Measurements from ENCODE around the gene KIAA1586. TPM values are rescaled to one million over a fixed set of nuclear protein-coding genes. Genes with fewer than 3 reads are reported as not detected.
"Not testable (repeated sequence)": the region's sequence is repeated elsewhere in the genome, so short reads cannot be mapped to it uniquely, and the experiment has no call there.

Gene KIAA1586, protein sequence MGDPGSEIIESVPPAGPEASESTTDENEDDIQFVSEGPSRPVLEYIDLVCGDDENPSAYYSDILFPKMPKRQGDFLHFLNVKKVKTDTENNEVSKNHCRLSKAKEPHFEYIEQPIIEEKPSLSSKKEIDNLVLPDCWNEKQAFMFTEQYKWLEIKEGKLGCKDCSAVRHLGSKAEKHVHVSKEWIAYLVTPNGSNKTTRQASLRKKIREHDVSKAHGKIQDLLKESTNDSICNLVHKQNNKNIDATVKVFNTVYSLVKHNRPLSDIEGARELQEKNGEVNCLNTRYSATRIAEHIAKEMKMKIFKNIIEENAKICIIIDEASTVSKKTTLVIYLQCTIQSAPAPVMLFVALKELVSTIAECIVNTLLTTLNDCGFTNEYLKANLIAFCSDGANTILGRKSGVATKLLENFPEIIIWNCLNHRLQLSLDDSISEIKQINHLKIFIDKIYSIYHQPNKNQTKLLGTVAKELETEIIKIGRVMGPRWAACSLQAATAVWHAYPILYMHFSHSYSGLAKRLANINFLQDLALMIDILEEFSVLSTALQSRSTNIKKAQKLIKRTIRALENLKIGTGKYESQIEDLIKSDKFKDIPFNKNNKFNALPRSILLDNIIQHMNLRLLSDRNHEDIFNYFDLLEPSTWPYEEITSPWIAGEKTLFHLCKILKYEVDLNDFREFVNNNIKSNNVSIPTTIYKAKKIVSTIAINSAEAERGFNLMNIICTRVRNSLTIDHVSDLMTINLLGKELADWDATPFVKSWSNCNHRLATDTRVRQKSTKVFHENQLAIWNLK
- polyA plus RNA-seq (2014; cell fraction: cytosol; rRNA removed), result 18.6 and 19.0 TPM in 2 replicates
- polyA plus RNA-seq (2014; cell fraction: nucleus; rRNA removed), result 13.1 and 19.2 TPM in 2 replicates

DNA sequence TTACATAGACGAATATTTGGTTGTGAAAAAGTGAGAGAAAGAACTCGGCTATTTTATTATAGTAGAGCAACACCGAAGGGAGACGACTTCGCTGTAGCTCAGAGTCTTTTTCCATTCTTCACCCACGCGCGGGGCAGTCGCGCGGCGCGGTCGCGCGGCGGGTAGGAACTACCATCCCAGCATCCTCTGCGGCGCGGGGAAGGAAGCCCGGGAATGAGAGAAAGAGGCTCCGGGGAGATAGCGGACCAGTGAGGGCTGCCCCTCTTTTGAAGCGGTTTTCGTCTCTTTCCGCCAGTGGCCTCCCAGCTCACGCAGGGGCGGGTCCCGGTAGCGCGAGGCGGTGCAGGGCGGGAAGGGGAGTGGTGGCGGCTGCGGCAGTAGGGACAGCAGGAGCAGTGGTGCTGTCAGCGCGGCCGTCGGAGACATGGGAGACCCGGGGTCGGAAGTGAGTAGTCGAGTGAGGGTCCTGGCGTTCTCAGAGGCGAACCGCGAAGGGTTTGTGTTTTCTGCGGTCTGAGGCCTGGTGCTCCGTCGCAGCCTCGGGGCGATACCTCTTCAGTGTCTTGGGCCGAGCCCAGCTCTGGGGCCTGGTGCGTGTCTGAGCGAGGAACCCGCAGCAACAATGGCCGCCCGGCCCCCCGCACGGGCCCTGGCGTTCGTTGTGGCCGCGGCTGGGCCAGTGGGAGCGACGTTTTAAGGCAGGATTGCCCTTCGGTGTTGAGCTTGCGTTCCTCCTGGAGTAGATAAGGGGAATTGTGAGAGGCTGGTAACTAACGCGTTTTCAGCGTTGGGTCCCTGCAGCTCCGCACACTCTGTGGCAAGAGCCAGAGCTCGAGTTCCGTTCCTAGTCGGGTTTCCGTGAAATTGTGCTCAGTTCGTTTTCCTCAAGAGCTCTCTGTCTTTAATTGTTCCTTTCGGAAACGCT is at the start of gene KIAA1586:
Gene KIAA1586 (plus strand): TSS at position 362 of the 925 bp plus-strand sequence. CDS start 63 bp downstream, at position 425.
- DNase-seq (ENCODE audit: low spot score), result peak; percentile 95

DNA sequence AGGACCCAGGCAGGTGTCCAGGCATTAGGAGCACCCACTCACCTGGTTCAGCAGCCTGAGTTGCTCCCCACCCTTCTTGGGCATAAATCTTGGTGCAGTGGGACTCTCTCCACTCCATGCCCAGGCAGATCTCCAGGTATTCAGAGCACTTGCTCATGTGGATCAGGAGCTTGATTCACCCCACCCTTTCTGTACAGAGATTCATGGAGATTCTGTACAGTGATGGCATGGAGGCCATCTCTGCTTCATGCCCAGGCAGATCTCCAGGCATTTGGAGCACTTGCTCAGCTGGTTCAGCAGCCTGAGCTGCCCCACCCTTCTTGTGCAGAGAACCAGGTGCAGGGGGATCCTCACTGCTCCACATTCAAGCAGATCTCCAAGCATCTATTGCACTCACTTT is 47.4 kb upstream of the KIAA1586 start:
- no peak for DNase-seq (ENCODE audit: low spot score)

DNA sequence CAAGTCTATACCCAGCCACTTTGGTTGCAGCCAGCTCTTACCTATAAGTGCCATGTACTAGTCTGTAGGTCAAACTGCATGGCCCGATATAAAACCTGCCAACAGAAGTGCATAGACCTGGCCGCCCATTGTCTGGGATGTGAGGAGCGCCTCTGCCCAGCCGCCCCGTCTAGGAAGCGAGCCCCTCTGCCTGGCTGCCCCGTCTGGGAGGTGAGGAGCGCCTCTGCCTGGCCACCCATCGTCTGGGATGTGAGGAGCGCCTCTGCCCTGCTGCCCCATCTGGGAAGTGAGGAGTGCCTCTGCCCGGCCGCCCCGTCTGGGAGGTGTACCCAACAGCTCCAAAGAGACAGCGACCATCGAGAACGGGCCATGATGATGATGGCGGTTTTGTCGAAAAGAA is 46.7 kb upstream of the KIAA1586 start:
- DNase-seq (ENCODE audit: low spot score), result not testable (repeated sequence)

DNA sequence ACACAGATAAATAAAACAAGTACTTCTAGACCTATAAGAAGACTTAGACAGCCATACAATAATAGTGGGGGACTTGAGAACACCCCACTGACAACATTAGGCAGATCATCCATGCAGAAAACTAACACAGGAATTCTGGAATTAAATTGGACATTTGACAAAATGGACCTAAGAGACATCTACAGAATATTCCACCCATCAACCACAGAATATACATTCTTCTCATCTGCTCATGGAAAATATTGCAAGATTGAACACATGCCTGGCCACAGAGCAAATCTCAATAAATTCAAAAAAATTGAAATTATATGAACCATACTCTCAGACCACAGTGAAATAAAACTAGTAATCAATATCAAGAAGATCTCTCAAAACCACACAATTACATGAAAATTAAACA is 44.3 kb upstream of the KIAA1586 start:
- DNase-seq (ENCODE audit: low spot score), result no peak

DNA sequence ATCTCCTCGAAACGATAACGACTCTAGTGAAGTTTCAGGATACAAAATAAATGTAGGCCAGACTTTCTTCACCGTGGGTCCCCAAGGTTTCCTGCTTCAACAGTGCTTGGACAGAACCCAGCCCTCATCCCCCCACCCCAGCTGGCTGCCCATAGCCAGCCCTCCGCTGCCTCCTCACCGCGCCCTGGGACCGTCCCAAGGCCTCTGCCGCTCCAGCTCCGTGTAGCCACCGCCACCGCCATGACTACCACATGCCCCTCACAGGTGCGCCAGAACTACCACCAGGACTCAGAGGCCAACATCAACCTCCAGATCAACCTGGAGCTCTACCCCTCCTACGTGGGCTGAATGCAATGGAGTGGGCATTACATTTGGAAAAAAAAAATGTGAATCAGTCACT is 42.2 kb upstream of the KIAA1586 start:
- DNase-seq (ENCODE audit: low spot score), result no peak

DNA sequence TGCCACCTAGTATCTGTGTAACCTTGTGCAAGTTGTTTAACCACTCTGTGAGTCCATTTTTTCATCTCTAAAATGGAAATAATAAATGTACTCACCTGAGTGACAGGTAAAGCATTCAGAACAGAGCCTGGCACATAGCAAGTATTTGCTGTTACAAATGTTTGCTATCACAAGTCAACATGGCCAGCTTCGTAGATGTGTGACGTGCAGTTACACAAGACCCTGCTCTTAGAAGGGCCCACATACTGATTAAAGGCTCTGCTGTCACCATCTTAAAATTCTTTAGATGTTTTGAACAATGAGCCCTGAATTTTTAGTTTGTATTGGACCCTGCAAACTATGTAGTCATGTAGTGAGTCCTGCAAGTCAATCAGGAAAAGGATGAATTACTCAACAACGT is 40.4 kb upstream of the KIAA1586 start:
- DNase-seq (ENCODE audit: low spot score), result no peak

DNA sequence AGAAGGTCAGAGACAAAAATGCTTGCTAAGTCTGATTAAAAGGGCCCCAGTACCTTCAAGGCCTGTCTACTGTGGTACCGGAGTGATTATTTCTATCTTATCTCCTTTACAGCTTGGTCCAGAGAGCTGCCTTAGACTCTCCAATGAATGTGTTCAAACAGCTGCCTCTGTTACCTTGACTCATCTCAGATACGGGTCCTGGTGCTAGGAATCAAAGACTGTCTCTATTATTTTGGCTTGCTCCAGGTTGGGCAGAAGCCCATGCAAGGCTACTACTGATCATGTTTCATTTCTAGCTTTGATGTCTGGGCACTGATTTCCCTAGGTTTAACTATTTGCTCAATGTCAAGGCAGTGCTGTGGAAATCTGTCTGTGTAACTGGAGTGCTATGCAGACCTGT is 38.4 kb upstream of the KIAA1586 start:
- DNase-seq (ENCODE audit: low spot score), result not testable (repeated sequence)

DNA sequence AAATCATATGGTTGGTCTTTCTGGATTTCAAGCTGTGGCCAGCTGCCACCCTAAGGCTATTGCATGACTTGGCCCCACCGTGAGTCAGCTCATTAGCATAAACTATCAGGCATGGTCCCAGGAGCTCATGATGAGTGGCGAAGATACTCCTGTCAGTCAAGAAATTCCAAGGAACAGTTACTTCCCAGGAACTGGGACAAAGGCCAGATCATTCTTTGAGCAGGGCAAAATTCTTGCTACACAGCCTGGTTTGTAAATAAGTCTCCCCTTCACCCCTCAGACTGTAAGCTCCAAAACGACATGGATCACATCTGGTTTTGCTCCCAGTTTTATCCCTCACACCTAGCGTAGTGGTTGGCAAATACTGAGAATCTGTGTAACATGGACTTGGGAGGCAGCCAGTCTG is 33.0 kb upstream of the KIAA1586 start:
- no peak for DNase-seq (ENCODE audit: low spot score)

DNA sequence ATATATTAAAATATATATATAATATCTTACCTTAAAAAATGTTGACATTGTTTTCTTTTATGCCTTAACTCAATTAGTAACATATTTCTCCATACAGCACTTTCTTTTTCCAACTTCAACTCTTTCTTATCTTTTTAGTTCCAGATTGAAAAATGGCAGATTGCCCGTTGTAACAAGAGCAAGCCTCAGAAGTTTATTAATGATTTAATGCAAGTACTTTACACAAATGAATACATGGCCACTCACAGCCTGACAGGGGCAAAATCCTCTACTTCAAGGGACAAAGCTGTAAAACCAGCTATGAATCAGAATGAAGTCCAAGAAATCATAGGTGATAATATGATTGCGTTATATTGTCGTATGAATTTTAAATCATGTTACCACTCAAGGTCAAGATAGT is 29.4 kb upstream of the KIAA1586 start:
- no peak for DNase-seq (ENCODE audit: low spot score)

DNA sequence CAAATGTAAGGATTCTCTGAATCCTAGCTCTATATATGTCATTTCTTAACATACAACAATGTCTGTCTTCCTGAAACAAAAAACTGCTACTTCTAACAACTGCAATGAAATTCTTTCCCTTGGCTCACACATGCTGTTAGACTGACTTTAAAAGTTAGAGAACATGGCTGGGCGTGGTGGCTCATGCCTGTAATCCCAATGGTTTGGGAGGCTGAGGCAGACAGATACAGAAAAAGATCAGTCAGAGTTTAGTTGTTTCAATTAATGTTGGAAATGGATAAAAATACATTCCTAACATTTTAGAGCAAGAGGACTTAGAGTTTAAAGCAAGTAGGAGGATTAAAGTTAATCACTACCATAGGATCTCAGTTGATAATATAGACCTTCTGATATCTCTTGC is 28.7 kb upstream of the KIAA1586 start:
- DNase-seq (ENCODE audit: low spot score), result no peak

DNA sequence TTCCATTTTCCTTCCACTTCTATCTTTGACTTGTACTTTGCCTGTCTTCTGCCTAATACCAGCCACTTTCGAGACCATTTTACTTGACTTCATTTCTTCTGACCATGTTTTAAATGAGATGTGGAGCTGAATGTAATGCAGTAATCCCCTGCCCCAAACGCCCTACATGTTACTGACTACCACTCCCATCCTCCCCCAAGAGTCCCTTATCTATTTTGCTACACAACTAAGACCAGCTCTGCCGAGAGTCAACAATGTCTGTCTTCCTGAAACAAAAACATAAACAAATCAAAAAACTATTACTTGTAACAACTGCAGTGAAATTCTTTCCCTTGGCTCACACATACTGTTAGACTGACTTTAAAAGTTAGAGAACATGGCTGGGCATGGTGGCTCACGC is 27.1 kb upstream of the KIAA1586 start:
- DNase-seq (ENCODE audit: low spot score), result no peak

DNA sequence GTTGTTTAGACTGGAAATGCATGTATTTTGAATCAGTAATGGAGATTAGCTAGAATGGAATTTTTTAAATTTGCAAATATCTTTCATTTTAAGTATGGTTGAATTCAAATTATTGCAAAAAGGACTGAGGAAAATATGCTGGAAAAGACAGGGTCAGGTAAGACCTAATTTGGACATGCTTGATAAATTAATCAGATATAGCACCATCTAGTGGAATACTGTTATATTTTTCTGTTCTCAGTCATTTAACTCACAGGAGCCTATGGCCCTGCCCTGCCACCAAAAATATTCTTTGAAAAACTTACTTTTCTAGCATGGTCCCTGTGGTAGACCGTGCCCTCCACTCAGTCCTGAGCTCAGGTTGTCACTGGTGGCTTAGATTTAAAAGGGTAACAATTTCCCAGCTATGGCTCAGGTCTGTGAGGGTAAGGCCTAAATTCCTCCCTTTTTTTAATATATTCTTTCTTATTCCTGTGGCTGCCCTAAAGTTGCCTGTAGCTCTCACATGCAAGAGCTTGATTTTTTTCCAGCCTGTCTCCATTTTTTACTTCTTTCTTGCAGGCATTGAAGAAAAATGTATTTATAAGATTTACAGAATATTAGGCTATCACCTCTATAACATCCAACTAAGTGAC is 25.3 kb upstream of the KIAA1586 start:
- DNase-seq (ENCODE audit: low spot score), result peak; percentile 48

DNA sequence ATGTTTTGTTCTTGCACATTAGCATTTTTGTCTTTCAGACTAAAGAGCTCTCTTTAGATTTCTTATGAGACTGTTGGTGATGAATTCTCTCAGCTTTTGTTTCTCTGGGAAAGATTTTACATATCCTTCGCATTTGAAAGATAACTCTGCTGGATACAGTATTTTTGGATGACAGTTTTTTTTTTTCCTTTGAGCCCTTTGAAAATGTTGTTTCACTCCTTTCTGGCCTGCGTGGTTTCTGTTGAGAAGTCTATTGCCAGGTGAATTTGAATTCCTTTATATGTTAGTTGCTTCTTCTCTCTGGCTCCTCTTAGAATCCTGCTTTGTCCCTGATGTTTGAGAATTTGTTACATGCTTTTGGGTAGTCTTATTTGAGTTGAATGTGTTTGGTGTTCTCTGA is 22.2 kb upstream of the KIAA1586 start:
- no peak for DNase-seq (ENCODE audit: low spot score)

DNA sequence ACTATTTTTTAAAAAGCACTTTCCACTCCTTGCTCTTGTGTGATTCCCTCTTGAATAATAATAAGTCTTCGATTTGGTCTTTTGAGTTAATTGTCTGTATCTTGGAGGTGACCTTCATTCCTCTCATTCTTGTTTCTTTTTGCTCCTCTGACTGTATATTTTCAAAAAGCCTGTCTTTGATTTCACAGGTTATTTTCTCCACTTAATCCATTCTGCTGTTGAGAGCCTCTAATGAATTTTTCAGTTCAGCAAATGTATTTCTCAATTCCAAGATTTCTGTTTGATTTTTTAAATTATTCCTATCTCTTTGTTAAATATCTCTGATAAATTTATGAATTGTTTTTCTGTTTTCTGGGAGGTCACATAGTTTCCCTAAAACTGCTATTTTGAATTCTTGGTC is 21.7 kb upstream of the KIAA1586 start:
- no peak for DNase-seq (ENCODE audit: low spot score)

DNA sequence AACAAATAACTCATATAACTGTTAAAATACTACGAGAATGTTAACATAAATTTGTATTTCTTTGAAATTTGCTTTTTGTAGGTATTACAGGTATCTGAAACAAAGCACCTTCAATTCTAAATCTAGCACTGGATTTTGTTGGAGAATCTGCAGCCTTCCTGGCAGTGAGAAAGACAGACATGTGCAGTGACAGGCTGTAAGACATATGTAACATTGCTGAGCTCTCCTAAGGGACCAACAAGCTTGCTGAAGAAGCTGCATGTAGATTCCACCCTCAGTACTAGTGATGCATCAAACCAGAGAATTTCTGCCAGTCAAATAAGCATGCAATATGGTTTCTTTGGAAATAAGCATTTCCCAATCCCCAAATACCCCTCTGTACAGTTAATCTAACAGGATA is 20.5 kb upstream of the KIAA1586 start:
- no peak for DNase-seq (ENCODE audit: low spot score)

DNA sequence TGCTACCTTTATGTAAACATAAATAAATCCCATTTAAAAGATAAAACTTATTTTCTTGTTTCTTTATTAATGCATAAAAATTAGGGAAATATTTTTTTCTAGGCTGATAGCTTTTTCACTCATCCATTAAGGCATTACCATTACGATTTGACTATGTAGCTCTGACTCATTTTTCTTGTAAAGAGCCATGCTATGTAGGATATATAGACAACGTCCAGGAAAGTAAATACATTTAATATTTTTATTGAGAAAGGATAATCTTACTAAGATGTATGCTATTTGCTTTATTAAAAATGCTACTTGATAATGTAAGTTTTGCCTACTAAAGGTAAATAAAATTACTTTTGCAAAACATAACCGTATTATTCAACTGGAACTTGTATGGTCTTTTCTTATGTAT is 19.2 kb upstream of the KIAA1586 start:
- DNase-seq (ENCODE audit: low spot score), result no peak

DNA sequence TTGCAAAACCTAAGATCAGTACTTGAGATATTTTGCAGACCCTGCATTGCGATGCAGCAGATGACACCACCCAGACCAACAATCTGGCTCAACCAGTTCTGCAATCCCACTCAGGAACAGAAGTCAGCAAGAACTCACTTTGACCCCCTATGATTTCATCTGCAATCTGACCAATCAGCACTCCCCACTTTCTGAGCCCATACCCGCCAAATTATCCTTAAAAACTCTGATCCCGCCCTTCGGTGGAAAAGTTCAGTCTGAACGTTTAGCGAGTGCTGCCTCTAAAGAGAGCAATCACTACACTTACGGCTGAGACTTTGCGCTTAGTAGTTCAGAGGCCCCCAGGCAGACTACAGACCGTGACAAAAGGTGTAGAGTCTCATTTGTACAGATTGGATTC is 17.3 kb upstream of the KIAA1586 start:
- no peak for DNase-seq (ENCODE audit: low spot score)

DNA sequence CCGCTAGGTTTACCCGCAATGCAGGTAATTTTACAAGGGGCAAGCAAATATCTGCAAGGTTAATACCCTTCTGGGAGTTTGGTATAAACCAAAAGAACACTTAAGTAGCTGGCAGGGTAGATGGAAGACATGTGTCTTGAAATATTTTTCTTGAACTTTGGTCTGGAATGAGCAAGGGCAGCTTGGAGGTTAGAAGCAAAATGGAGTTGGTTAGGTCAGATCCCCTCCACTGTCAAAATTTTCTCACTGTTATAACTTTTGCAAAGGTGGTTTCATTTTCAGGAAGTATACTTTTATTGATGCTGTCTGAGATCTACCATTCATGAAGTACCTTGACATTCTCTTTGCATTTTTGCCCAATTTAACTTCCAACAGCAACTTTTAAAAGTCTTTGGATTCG is 13.3 kb upstream of the KIAA1586 start:
- no peak for DNase-seq (ENCODE audit: low spot score)

DNA sequence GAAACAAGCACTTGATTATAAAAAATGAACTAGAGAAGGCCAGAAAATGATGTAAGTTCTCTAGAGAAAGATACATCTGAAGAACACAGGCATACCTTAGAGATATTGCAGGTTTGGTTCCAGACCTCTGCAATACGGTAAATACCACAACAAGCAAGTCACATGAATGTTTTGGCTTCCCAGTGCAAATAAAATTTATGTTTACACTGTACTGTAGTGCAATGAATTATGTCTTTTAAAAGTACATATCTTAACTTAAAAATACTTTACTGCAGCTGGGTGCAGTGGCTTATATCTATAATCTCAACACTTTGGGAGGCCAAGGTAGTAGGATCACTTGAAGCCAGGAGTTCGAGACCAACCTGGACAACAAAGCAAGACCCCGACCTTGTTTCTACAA is 10.9 kb upstream of the KIAA1586 start:
- no peak for DNase-seq (ENCODE audit: low spot score)

DNA sequence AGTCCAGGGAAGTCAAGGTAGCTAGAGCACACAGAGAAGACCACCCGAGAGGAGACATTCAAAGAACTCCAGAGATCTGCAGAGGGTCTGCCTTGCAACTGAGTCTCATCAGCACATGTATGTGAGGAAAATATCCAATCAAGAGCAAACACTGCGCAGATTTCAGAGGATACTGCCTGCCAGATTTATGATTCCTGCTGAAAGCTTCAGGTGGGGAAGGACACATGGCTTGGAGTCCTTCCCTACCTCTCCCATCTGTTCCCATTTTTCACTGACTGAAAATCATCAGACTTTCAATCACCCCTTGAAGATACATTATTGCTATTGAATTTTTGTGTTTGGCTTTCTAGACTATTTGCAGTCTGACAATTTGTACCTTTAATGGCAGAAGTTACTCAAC is 7.6 kb upstream of the KIAA1586 start:
- DNase-seq (ENCODE audit: low spot score), result no peak

DNA sequence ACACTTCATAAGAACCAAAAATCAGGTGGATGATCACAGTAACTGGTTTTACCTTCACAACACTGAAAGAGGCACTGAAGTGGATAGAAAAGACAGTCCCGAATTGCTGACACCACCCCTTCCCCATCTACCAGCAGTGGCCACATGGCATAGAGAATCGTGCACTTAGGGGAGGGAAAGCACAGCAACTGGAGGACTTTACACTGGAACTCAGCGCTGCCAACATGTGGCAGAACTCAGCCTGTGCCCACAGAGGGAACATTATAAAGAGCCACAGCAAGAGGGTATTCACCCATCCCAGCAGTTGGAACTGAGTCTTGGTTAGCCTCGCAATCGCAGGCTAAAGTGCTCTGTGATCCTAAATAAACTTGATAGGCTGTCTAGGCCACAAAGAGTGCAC is 6.5 kb upstream of the KIAA1586 start:
- peak; percentile 12 for DNase-seq (ENCODE audit: low spot score)
